ENCODE measurements around the gene HECW1. TPM values are rescaled to one million over a fixed set of nuclear protein-coding genes. Genes with fewer than 3 reads are reported as not detected.

Gene HECW1
- total and polyA plus RNA-seq, 2 of the 13 experiments (the other 11 are each of a cell fraction or from before 2014, with no cell fraction given), result not detected

- BruUV-seq (replicated peaks), result no TSS peak
- Histone ChIP-seq H3K27ac (ENCODE audit: extremely low read length, insufficient read depth, low read length) (no peak overlapping the region), H3K9ac (ENCODE audit: insufficient read depth, low read depth, low read length) (no peak overlapping the region), H2AFZ (ENCODE audit: low read length) (no peak overlapping the region), H3K79me2 (ENCODE audit: insufficient read depth, low read length) (no peaks in the 10 kb centered on the region), H4K20me1 (ENCODE audit: insufficient read depth, low read length) (no peaks in the 10 kb centered on the region), H3K4me2 (ENCODE audit: low read depth, low read length) (no peak overlapping the region), H3K4me3 (replicated peaks in 1 of 3; ENCODE audit: insufficient read depth in 1 of 3, low read depth in 2 of 3, low read length in 3 of 3) (no peak overlapping the region), H3K36me3 (replicated peaks in 1 of 2; ENCODE audit: control insufficient read depth in 1 of 2, insufficient read depth in 2 of 2, low read length in 2 of 2) (no peaks in the 10 kb centered on the region), H3K27me3 (ENCODE audit: control insufficient read depth in 1 of 2, insufficient read depth in 2 of 2, low read length in 2 of 2) (peaks cover 0 to 2% of the 10 kb centered on the region in 2 experiments; a peak in 1 of 5 replicates), H3K9me3 (ENCODE audit: low read length) (no peaks in the 10 kb centered on the region), H3K4me1 (ENCODE audit: insufficient read depth, low read length) (no peaks in the 10 kb centered on the region)
- intact Hi-C loops (cut with micrococcal nuclease; ENCODE audit: unreplicated experiment) (no loop called here), in situ Hi-C loops (cut with HindIII; ENCODE audit: extremely low pct_ligation_motif_present, low pct_unique_long_range_greater_than_20kb) (no loop called here)
- TF ChIP-seq ZNF280D (CRISPR knock-in tag; IDR thresholded peaks at IDR 0.05), result no peak
- CTCF ChIA-PET (ENCODE audit: low intra/inter-chr PET ratio, low total read pairs), result no interaction called here
- FAIRE-seq (no peak), DNase-seq (ENCODE audit: low spot score) (no peak), ATAC-seq (no peak)
- POLR2A ChIA-PET, result no interaction called here
- 35% methylated on average over 8 of the region's 8 CpGs for WGBS (ENCODE audit: low lambda C conversion rate)
Measured at GRCh38 chr7:43332193-43332796, 219.8 kb downstream of the HECW1 start.

GRCh38 chr7:43337191-43337590 is 224.7 kb downstream of the HECW1 start:
- BruUV-seq (replicated peaks), result no TSS peak
- ATAC-seq, result no peak
- Histone ChIP-seq H2AFZ (ENCODE audit: low read length) (no peak overlapping the region), H3K4me1 (ENCODE audit: insufficient read depth, low read length) (no peaks in the 10 kb centered on the region), H3K27ac (ENCODE audit: extremely low read length, insufficient read depth, low read length) (no peak overlapping the region), H3K27me3 (ENCODE audit: control insufficient read depth in 1 of 2, insufficient read depth in 2 of 2, low read length in 2 of 2) (no peaks in the 10 kb centered on the region; a peak in 1 of 5 replicates), H3K9ac (ENCODE audit: insufficient read depth, low read depth, low read length) (no peak overlapping the region), H3K4me2 (ENCODE audit: low read depth, low read length) (no peak overlapping the region), H3K9me3 (ENCODE audit: low read length) (no peaks in the 10 kb centered on the region), H3K36me3 (replicated peaks in 1 of 2; ENCODE audit: control insufficient read depth in 1 of 2, insufficient read depth in 2 of 2, low read length in 2 of 2) (no peaks in the 10 kb centered on the region), H3K79me2 (ENCODE audit: insufficient read depth, low read length) (no peaks in the 10 kb centered on the region), H4K20me1 (ENCODE audit: insufficient read depth, low read length) (no peaks in the 10 kb centered on the region), H3K4me3 (replicated peaks in 1 of 3; ENCODE audit: insufficient read depth in 1 of 3, low read depth in 2 of 3, low read length in 3 of 3) (no peak overlapping the region)
- POLR2A ChIA-PET, result no interaction called here
- FAIRE-seq, result no peak
- in situ Hi-C loops (cut with HindIII; ENCODE audit: extremely low pct_ligation_motif_present, low pct_unique_long_range_greater_than_20kb), result no loop called here
- DNase-seq (ENCODE audit: low spot score), result no peak
- TF ChIP-seq NONO (IDR thresholded peaks at IDR 0.05) (no peak), NONO (CRISPR knock-in tag; conservative IDR thresholded peaks at IDR 0.05) (no peak), TAF15 (IDR thresholded peaks at IDR 0.05; ENCODE audit: low read depth, low read length, poor library complexity, severe bottlenecking) (no peak), SP2 (CRISPR knock-in tag; IDR thresholded peaks at IDR 0.05) (no peak), DR1 (CRISPR knock-in tag; IDR thresholded peaks at IDR 0.05) (no peak), RARA (CRISPR knock-in tag; IDR thresholded peaks at IDR 0.05) (no peak), BCLAF1 (IDR thresholded peaks at IDR 0.05) (no peak), ZNF589 (CRISPR knock-in tag; conservative IDR thresholded peaks at IDR 0.05) (no peak)
- CTCF ChIA-PET (ENCODE audit: low intra/inter-chr PET ratio, low total read pairs), result no interaction called here
- intact Hi-C loops (cut with micrococcal nuclease; ENCODE audit: unreplicated experiment), result no loop called here

All from HepG2 (cell line).